ENCODE data around the gene MYBBP1A. TPM values are rescaled to one million over a fixed set of nuclear protein-coding genes. Genes with fewer than 3 reads are reported as not detected.

MYBBP1A gene
- total RNA-seq, 2 experiments from 2014 or later: 58.0 to 58.2 TPM

DNA sequence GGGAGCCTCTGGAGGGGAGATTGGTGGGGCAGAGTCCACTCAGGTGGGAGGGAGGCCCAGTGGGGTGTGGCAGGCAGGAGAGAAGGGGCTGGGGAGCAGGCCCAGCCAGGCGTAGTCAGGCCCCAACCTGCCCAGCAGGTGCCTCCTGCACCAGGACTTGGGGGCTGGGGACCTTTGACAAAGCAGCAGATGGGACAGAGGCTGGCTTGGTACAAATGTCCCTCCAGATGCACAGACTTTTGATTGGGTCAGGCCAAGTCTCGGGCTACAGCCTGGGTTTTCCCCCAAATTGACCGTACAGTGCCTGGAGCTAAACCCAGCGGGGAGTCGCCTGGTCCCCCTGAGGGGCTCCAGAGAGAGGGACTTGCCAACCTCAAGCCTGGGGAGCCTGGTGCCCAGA, 4.8 kb upstream of the MYBBP1A start:
- ChIA-PET CTCF (no interaction called here), POLR2A (no interaction called here)
- H3K4me1 Mint-ChIP-seq (ENCODE audit: low read depth): peaks cover 41% of the 10 kb centered on the region
- Histone ChIP-seq H3K27me3 (ENCODE audit: control insufficient read depth in 1 of 2, insufficient read depth in 2 of 2, low read length in 2 of 2) (no peaks in the 10 kb centered on the region), H3K36me3 (ENCODE audit: insufficient read depth, low read length) (no peaks in the 10 kb centered on the region), H3K4me3 (ENCODE audit: low read length) (no peak overlapping the region), H3K4me1 (ENCODE audit: insufficient read depth, low read length) (peaks cover 21% of the 10 kb centered on the region), H3K27ac (ENCODE audit: low read depth in 1 of 2, low read length in 2 of 2) (no peak overlapping the region), H3K9me3 (ENCODE audit: control insufficient read depth in 1 of 2, insufficient read depth in 1 of 2, low read length in 2 of 2) (peaks cover 0 to 3% of the 10 kb centered on the region in 2 experiments)
- ATAC-seq (ENCODE audit: poor library complexity) (no peak), DNase-seq (no peak)
- H3K9me3 Mint-ChIP-seq: no peaks in the 10 kb centered on the region
- H3K27ac Mint-ChIP-seq: no peak overlapping the region
- H3K4me3 Mint-ChIP-seq: no peak overlapping the region
- intact Hi-C loops (cut with DNase I, micrococcal nuclease): loop anchor here in 1 of 2 experiments (5.0 kb wide), 1 partner anchor 298 kb away; the partner anchor contains the start of gene ANKFY1
- TF ChIP-seq, protein P1, sequence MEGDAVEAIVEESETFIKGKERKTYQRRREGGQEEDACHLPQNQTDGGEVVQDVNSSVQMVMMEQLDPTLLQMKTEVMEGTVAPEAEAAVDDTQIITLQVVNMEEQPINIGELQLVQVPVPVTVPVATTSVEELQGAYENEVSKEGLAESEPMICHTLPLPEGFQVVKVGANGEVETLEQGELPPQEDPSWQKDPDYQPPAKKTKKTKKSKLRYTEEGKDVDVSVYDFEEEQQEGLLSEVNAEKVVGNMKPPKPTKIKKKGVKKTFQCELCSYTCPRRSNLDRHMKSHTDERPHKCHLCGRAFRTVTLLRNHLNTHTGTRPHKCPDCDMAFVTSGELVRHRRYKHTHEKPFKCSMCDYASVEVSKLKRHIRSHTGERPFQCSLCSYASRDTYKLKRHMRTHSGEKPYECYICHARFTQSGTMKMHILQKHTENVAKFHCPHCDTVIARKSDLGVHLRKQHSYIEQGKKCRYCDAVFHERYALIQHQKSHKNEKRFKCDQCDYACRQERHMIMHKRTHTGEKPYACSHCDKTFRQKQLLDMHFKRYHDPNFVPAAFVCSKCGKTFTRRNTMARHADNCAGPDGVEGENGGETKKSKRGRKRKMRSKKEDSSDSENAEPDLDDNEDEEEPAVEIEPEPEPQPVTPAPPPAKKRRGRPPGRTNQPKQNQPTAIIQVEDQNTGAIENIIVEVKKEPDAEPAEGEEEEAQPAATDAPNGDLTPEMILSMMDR (IDR thresholded peaks at IDR 0.05): no peak
- H3K27me3 Mint-ChIP-seq: no peaks in the 10 kb centered on the region
- peaks cover 8% of the 10 kb centered on the region for H3K36me3 Mint-ChIP-seq (ENCODE audit: low read depth)

DNA sequence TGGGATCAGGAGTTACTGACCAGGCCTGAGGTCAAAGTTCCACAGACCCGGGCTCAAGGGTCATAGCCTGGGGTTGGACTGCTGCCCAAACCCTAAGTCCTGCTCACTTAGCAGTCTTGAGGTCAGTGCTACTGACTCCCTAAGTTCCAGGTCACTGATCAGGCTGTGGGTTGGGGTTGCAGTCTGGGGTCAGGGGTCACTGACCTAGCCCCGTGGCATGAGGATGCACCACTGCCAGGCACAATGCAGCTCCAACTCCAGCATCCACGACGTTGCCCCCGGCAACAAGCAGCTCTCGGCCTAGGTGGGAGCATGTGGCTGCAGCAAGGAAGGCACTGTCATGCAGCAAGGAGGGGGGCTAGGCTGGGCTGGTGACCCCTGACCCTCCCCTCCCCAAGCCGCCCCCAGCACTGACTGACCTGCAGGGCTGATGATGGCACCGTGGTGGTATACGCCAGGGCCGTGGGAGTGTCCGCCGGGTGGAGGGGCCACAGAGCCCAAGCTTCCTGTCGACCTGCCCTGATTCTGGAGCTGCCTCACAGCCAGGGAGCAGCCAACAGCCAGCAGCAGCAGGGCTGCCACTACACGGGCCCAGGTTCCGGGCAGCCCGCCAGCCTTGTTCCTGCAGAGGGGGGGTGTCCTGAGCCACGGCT, 4.1 kb upstream of the MYBBP1A start:
- ChIA-PET CTCF (no interaction called here), POLR2A (no interaction called here)
- TF ChIP-seq, protein P1 (IDR thresholded peaks at IDR 0.05): no peak
- intact Hi-C loops (cut with DNase I, micrococcal nuclease): loop anchor here in 1 of 2 experiments (5.0 kb wide), 1 partner anchor 297 kb away; the partner anchor contains the start of gene ANKFY1
- Mint-ChIP-seq H3K27ac (no peak overlapping the region), H3K36me3 (ENCODE audit: low read depth) (peaks cover 15% of the 10 kb centered on the region), H3K27me3 (no peaks in the 10 kb centered on the region), H3K4me3 (no peak overlapping the region), H3K9me3 (no peaks in the 10 kb centered on the region), H3K4me1 (ENCODE audit: low read depth) (peaks cover 48% of the 10 kb centered on the region)
- DNase-seq: peak in 1 of 14 experiments; percentile 19
- Histone ChIP-seq H3K4me3 (ENCODE audit: low read length) (no peak overlapping the region), H3K9me3 (ENCODE audit: control insufficient read depth in 1 of 2, insufficient read depth in 1 of 2, low read length in 2 of 2) (peaks cover 0 to 3% of the 10 kb centered on the region in 2 experiments), H3K27ac (ENCODE audit: low read depth in 1 of 2, low read length in 2 of 2) (no peak overlapping the region), H3K36me3 (ENCODE audit: insufficient read depth, low read length) (no peaks in the 10 kb centered on the region), H3K27me3 (ENCODE audit: control insufficient read depth in 1 of 2, insufficient read depth in 2 of 2, low read length in 2 of 2) (no peaks in the 10 kb centered on the region), H3K4me1 (ENCODE audit: insufficient read depth, low read length) (peaks cover 28% of the 10 kb centered on the region)
- ATAC-seq (ENCODE audit: poor library complexity): no peak

DNA sequence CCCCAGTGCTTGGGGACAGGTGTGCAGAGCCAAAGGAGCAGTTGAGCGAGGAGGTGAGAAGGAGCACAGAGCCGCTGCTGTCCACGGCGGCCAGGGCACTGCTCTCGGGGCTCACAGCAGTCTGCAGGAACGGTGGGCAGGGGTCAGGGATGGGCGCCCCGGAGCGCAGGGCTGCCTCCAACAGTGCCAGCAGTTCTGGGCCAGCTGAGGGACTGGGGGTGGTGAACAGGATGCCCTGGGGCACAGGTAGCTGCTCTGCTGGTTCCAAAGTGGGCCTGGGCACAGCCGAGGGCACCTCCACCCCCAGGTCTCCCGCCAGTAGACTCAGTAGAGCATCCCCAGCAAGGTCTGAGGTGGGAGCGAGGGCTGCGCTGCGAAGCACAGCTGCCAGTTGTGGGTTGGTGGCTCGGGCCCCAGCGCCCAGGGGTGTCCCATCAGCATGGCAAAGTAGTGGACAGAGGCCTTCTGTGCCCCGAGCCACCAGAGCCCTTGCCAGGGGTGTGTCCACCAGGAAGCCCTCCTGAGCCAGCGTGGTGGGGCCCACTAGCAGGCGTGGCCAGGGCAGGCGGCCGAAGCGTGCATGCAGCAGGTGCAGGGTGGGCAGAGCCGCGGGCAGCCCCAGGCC, 3.3 kb upstream of the MYBBP1A start:
- Histone ChIP-seq H3K9me3 (ENCODE audit: control insufficient read depth in 1 of 2, insufficient read depth in 1 of 2, low read length in 2 of 2) (peaks cover 0 to 3% of the 10 kb centered on the region in 2 experiments), H3K36me3 (ENCODE audit: insufficient read depth, low read length) (peaks cover under 1% of the 10 kb centered on the region), H3K27ac (ENCODE audit: low read depth in 1 of 2, low read length in 2 of 2) (no peak overlapping the region), H3K4me3 (ENCODE audit: low read length) (no peak overlapping the region), H3K27me3 (ENCODE audit: control insufficient read depth in 1 of 2, insufficient read depth in 2 of 2, low read length in 2 of 2) (no peaks in the 10 kb centered on the region), H3K4me1 (ENCODE audit: insufficient read depth, low read length) (peaks cover 36% of the 10 kb centered on the region)
- POLR2A ChIA-PET: no interaction called here
- CTCF ChIA-PET: no interaction called here
- Mint-ChIP-seq H3K27me3 (no peaks in the 10 kb centered on the region), H3K4me3 (no peak overlapping the region), H3K27ac (no peak overlapping the region), H3K9me3 (no peaks in the 10 kb centered on the region), H3K4me1 (ENCODE audit: low read depth) (peaks cover 56% of the 10 kb centered on the region), H3K36me3 (ENCODE audit: low read depth) (peaks cover 22% of the 10 kb centered on the region)
- DNase-seq (peak in 1 of 14 experiments; percentile 25), ATAC-seq (ENCODE audit: poor library complexity) (no peak)
- TF ChIP-seq, protein P1 (IDR thresholded peaks at IDR 0.05): no peak
- intact Hi-C loops (cut with DNase I, micrococcal nuclease): loop anchor here in 1 of 2 experiments (5.0 kb wide), 1 partner anchor 296 kb away; the partner anchor contains the start of gene ANKFY1
